GM10266 (cell line): ENCODE data around the gene SEC24D.

Experiments
- DNase-seq: peaks from one replicate; pipeline ENCODE4 v3.0.0; 2012; ENCODE audit errors: extremely low spot score
- CTCF ChIP-seq: IDR thresholded peaks from 2 replicates; pipeline ENCODE4 v1.5.1; 2012; ENCODE audit warnings: mild to moderate bottlenecking, low read depth; ENCODE audit not compliant: control insufficient read depth, insufficient read depth; ENCODE audit errors: missing control alignments

The SEC24D gene

GRCh38 chr4:118680808-118681207, 155.1 kb downstream of the SEC24D start:
- TF ChIP-seq CTCF, result no peak
- no peak for DNase-seq

DNA sequence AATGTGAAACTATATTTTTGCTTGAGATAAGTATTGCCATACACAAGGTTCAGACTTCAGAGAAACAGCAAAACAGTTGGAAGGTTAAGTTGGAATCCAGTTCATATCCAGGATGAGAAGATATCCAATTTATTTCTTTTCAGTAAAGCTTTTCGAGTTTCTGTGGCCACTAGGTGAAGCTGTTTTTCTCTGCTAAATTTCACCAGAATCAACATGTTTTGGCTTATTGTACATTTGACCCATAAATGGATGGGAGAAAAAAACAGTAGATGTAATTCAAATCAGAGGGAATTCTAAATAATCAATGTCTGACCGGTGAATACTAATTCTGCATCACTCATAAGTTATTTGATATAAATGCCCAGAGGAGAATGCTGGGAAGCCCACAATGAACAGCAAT, 159.8 kb downstream of the SEC24D start:
- TF ChIP-seq CTCF, result no peak
- no peak for DNase-seq
